Chondrocyte (in vitro differentiated cells): ENCODE data around the gene SLC30A2. TPM values are rescaled to one million over a fixed set of nuclear protein-coding genes. Genes with fewer than 3 reads are reported as not detected.
A peak's percentile ranks its signal among the peaks of the same experiment; 100 is the strongest.
"Not testable (repeated sequence)": the region's sequence is repeated elsewhere in the genome, so short reads cannot be mapped to it uniquely, and the experiment has no call there.

Experiments used
- DNase-seq: peaks from one replicate; pipeline ENCODE4 v3.0.0; 2021; ENCODE audit warnings: mixed read lengths, low spot score
- H3K27ac Mint-ChIP-seq: one replicate; pipeline ENCODE4 v1.8.0; 2021; ENCODE audit warnings: mild to moderate bottlenecking, moderate library complexity, mixed read lengths; ENCODE audit not compliant: unreplicated experiment
- H3K27me3 Mint-ChIP-seq: 2 replicates; pipeline ENCODE4 v1.8.0; 2021; ENCODE audit warnings: low read depth, mixed read lengths
- H3K36me3 Mint-ChIP-seq: 2 replicates; pipeline ENCODE4 v1.8.0; 2021; ENCODE audit warnings: low read depth, mixed read lengths
- H3K4me1 Mint-ChIP-seq: 2 replicates; pipeline ENCODE4 v1.8.0; 2021; ENCODE audit warnings: low read depth, mild to moderate bottlenecking, mixed read lengths
- H3K4me3 Mint-ChIP-seq: one replicate; pipeline ENCODE4 v1.8.0; 2021; ENCODE audit warnings: mild to moderate bottlenecking, moderate library complexity, mixed read lengths; ENCODE audit not compliant: unreplicated experiment
- H3K9me3 Mint-ChIP-seq: 2 replicates; pipeline ENCODE4 v1.8.0; 2021; ENCODE audit warnings: low read depth, mixed read lengths
- long read RNA-seq: library from polyadenylated mRNA; stranded (forward); transcript quantifications from one replicate; pipeline ENCODE4 v2.0.0, GENCODE V29; 2021
- total RNA-seq: library from RNA; stranded (reverse); gene quantifications from 3 replicates; pipeline ENCODE4 v1.2.1, GENCODE V29; 2021
- TF ChIP-seq, protein P1 (sequence below): fragments of 200-600 bp; sonication (generic); IDR thresholded peaks from 2 replicates; pipeline ENCODE4 v1.5.0; 2021; ENCODE audit warnings: antibody characterized with exemption, mild to moderate bottlenecking, moderate library complexity

Gene SLC30A2
- 0.12 TPM in 1 of 3 replicates, not detected in the others for total RNA-seq
- long read RNA-seq, result 0 reads

DNA sequence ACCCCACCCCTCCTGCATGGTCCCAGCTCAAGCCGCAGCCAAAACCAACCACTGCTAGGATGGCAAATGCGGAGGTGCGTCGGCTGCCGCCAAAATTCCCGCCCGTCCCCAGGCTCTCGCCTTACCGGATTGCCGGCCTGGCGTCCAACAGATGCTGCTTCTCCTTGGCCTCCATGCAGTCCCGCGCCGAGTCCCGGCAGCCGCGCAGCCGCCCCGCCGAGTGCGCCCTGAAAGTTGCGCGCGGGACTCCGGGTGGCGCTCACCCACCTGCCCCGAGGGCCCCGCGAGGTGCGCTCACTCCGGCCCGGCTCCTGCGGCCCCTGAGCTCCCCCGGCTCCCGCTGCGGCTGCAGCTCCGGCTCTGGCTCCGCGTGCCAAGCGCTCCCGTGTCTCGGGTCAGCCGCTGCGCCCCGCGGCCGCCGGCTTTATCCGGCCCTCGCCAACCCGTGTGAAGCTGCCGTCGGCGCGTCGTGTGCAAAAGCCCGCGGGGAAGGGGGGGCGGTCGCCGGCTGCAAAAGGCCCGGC, at the start of gene SLC30A2:
Gene SLC30A2 (minus strand): TSS at position 397 of the 524 bp plus-strand sequence. CDS start 222 bp downstream, at position 175.
- Mint-ChIP-seq H3K9me3 (no peaks in the 10 kb centered on the region), H3K27ac (no peak within 1 kb of the TSS), H3K4me3 (peak within 1 kb of the TSS; percentile 50), H3K27me3 (peaks cover 54% of the 10 kb centered on the region), H3K36me3 (no peaks in the 10 kb centered on the region), H3K4me1 (peaks cover 7% of the 10 kb centered on the region)
- TF ChIP-seq, protein P1, sequence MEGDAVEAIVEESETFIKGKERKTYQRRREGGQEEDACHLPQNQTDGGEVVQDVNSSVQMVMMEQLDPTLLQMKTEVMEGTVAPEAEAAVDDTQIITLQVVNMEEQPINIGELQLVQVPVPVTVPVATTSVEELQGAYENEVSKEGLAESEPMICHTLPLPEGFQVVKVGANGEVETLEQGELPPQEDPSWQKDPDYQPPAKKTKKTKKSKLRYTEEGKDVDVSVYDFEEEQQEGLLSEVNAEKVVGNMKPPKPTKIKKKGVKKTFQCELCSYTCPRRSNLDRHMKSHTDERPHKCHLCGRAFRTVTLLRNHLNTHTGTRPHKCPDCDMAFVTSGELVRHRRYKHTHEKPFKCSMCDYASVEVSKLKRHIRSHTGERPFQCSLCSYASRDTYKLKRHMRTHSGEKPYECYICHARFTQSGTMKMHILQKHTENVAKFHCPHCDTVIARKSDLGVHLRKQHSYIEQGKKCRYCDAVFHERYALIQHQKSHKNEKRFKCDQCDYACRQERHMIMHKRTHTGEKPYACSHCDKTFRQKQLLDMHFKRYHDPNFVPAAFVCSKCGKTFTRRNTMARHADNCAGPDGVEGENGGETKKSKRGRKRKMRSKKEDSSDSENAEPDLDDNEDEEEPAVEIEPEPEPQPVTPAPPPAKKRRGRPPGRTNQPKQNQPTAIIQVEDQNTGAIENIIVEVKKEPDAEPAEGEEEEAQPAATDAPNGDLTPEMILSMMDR, result peak; percentile 11
- DNase-seq, result no peak

DNA sequence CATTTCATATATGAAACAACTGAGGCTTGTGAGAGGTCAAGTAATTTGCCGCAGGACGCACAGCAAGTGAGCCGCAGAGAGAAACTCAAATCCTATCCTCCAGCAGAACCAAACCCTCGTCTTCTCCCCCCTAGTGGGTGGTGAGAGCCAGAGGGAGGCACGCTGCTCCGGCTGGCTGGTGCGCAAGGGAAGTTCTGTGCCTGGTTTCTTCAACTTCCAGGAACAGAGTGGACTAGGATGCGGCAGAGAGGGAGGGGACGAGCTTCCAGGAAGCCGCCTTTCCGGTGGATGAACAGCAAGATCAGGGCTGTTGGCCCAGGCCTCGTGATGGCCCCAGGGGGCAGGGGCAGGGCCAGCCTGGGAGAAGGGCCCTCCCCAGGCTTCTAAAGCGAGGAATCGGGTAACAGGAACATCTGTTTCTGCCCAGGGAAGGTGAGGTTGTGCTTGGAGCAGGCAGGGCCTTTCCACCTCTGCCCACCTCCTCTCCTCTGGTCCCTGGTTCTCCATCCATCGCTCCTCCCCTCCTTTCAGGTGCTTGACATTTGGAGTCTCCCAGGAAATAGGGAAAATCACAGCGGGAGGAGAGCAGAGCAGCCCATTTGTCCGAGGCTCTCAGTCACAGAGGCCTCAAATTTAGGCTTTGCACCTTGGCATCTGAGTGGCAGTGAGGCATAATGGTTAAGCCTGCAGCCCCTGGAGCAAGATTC, 48.9 kb upstream of the SLC30A2 start:
- peaks cover 16% of the 10 kb centered on the region for H3K4me1 Mint-ChIP-seq
- TF ChIP-seq, protein P1, result peak; percentile 37
- peaks cover 8% of the 10 kb centered on the region for H3K27me3 Mint-ChIP-seq
- no peaks in the 10 kb centered on the region for H3K9me3 Mint-ChIP-seq
- H3K27ac Mint-ChIP-seq, result no peak overlapping the region
- DNase-seq, result no peak
- H3K36me3 Mint-ChIP-seq, result no peaks in the 10 kb centered on the region
- no peak overlapping the region for H3K4me3 Mint-ChIP-seq

DNA sequence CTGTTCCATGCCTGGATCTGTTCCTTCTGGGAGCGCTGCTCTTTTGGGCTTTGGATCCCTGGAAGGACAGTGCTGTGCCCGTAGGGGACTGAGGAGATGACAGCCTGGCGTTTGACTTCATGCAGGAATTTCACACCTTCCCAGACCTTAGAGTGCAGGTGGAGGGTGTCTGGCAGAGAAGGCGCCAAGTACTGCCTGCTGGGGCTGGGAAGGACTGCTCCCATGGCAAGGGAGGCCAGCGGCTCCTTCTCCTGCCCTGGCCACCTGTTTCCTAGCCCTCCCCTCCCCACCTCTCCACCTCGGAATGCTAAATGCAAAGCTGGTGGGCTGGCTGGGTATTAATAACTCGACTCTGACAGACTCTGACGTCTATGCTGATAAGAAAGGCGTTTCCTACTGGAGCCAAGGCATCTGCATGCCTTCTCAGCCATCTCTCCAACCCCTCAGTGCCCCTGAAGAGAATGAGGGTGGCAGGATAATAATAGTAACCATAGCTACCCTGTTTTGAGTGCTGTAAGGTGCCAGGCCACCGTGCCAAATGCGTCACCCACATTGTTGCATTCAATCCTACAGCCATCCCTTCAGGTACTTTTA, 48.3 kb upstream of the SLC30A2 start:
- no peaks in the 10 kb centered on the region for H3K36me3 Mint-ChIP-seq
- TF ChIP-seq, protein P1, result no peak
- H3K27me3 Mint-ChIP-seq, result peaks cover 8% of the 10 kb centered on the region
- no peaks in the 10 kb centered on the region for H3K9me3 Mint-ChIP-seq
- no peak overlapping the region for H3K4me3 Mint-ChIP-seq
- H3K27ac Mint-ChIP-seq, result no peak overlapping the region
- DNase-seq, result no peak
- H3K4me1 Mint-ChIP-seq, result peaks cover 16% of the 10 kb centered on the region

GRCh38 chr1:26093569-26093968, 47.7 kb upstream of the SLC30A2 start:
- H3K9me3 Mint-ChIP-seq, H3K36me3 Mint-ChIP-seq, DNase-seq, H3K27me3 Mint-ChIP-seq, H3K4me3 Mint-ChIP-seq, H3K27ac Mint-ChIP-seq: not testable (repeated sequence)
- peaks cover 16% of the 10 kb centered on the region for H3K4me1 Mint-ChIP-seq

GRCh38 chr1:26092422-26092821, 46.5 kb upstream of the SLC30A2 start:
- TF ChIP-seq, protein P1, result no peak
- H3K9me3 Mint-ChIP-seq, result no peaks in the 10 kb centered on the region
- no peaks in the 10 kb centered on the region for H3K36me3 Mint-ChIP-seq
- peaks cover 8% of the 10 kb centered on the region for H3K27me3 Mint-ChIP-seq
- H3K4me1 Mint-ChIP-seq, result peaks cover 8% of the 10 kb centered on the region
- no peak overlapping the region for H3K27ac Mint-ChIP-seq
- DNase-seq, result no peak
- no peak overlapping the region for H3K4me3 Mint-ChIP-seq
